ENCODE data around the gene ETFBKMT. TPM values are rescaled to one million over a fixed set of nuclear protein-coding genes. Genes with fewer than 3 reads are reported as not detected.

The ETFBKMT gene
- total and polyA plus RNA-seq, 2 of the 4 experiments (the other 2 are of a cell fraction), result 1.2 to 2.5 TPM

DNA sequence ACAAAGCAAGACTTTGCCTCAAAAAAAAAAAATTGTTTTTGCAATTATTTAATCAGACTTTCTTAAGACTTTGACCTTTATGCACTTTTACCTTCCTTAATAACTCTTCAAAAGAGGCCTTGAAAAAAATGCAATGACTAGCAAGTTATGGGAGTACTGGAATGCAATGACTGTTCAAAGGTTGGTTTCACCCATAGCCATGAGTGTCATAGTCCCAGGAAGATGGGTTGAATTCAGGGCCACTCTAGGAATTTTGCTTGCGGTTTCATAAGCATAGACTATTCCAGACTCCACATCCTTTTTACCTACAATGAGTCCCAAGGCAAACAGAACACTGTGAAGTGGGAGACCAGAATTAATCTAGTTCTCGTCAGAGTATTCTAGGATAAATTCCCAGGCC, 39.2 kb upstream of the ETFBKMT start:
- dilution Hi-C loops (cut with HindIII; ENCODE audit: low sequenced_read_pairs, unreplicated experiment) (no loop called here), in situ Hi-C loops (cut with MboI; ENCODE audit: low sequenced_read_pairs) (no loop called here), intact Hi-C loops (cut with micrococcal nuclease) (no loop called here)
- Histone ChIP-seq H3K9me3 (ENCODE audit: control insufficient read depth, insufficient read depth, low read length) (no peaks in the 10 kb centered on the region), H2AFZ (replicated peaks; ENCODE audit: low read length, poor library complexity) (no peak overlapping the region), H3K56ac (ENCODE audit: extremely low read depth, insufficient read depth, low read length) (no peak overlapping the region), H2BK20ac (ENCODE audit: low read depth, low read length) (no peak overlapping the region), H3K4ac (ENCODE audit: low read depth, low read length) (no peak overlapping the region), H3K14ac (replicated peaks; ENCODE audit: low read depth, low read length) (no peak overlapping the region), H3K27ac (ENCODE audit: insufficient read depth, low read length) (no peak overlapping the region), H3K9me1 (ENCODE audit: insufficient read depth, low read length) (no peaks in the 10 kb centered on the region), H3K4me3 (ENCODE audit: insufficient read depth, low read depth, low read length) (no peak overlapping the region), H3K36me3 (ENCODE audit: control insufficient read depth, insufficient read depth, low read length) (no peaks in the 10 kb centered on the region), H2AK9ac (replicated peaks; ENCODE audit: low read depth, low read length, poor library complexity) (no peak overlapping the region), H3K4me2 (ENCODE audit: low read depth, low read length) (no peak overlapping the region), H2BK15ac (ENCODE audit: low read depth, low read length) (no peak overlapping the region), H3K27me3 (ENCODE audit: control insufficient read depth, insufficient read depth, low read length) (no peaks in the 10 kb centered on the region), H4K5ac (ENCODE audit: low read depth, low read length) (no peak overlapping the region), H4K20me1 (ENCODE audit: insufficient read depth, low read length) (no peaks in the 10 kb centered on the region), H3K9ac (ENCODE audit: low read depth, low read length) (no peak overlapping the region), H2AK5ac (ENCODE audit: low read depth, low read length) (no peak overlapping the region), H4K91ac (ENCODE audit: insufficient read depth, low read depth, low read length) (no peak overlapping the region), H3K79me1 (ENCODE audit: low read depth in 1 of 2, low read length in 2 of 2) (no peaks in the 10 kb centered on the region), H3K4me1 (ENCODE audit: control insufficient read depth, insufficient read depth, low read length) (no peaks in the 10 kb centered on the region), H3K18ac (ENCODE audit: low read depth, low read length) (no peak overlapping the region), H4K8ac (ENCODE audit: low read depth in 2 of 2, low read length in 2 of 2) (no peak overlapping the region), H3K23ac (ENCODE audit: low read depth, low read length) (no peak overlapping the region), H2BK120ac (ENCODE audit: low read depth, low read length) (no peak overlapping the region), H2BK5ac (ENCODE audit: low read depth, low read length, poor library complexity, severe bottlenecking) (no peak overlapping the region)
- DNase-seq (peak; percentile 8), ATAC-seq (ENCODE audit: low read depth) (no peak)
- WGBS, 2 experiments (ENCODE audit: extremely low coverage in 2 of 2, insufficient read length in 1 of 2), result no CpG with 5 or more reads among the region's 2 CpGs
- ChIA-PET CTCF (no interaction called here), POLR2A (ENCODE audit: unreplicated experiment) (no interaction called here)
- TF ChIP-seq RAD21 (IDR thresholded peaks at IDR 0.05; ENCODE audit: low read length) (no peak), SMC3 (IDR thresholded peaks at IDR 0.05; ENCODE audit: low read depth, low read length) (no peak), BHLHE40 (IDR thresholded peaks at IDR 0.05; ENCODE audit: low read depth, low read length) (no peak), CHD1 (IDR thresholded peaks at IDR 0.05; ENCODE audit: low read depth, low read length) (no peak), CEBPB (IDR thresholded peaks at IDR 0.05; ENCODE audit: low read depth, low read length) (no peak), MXI1 (IDR thresholded peaks at IDR 0.05; ENCODE audit: borderline replicate concordance, low read depth, low read length) (no peak), NFE2L2 (IDR thresholded peaks at IDR 0.05; ENCODE audit: low read depth, low read length) (no peak), FOS (IDR thresholded peaks at IDR 0.05; ENCODE audit: low read depth, low read length) (no peak), RCOR1 (IDR thresholded peaks at IDR 0.05; ENCODE audit: insufficient replicate concordance, low read length) (no peak), POLR2A (IDR thresholded peaks at IDR 0.05; ENCODE audit: low read depth, low read length) (no peak), MAZ (IDR thresholded peaks at IDR 0.05; ENCODE audit: borderline replicate concordance, low read depth, low read length) (no peak), RFX5 (IDR thresholded peaks at IDR 0.05; ENCODE audit: low read depth, low read length) (no peak), MAFK (IDR thresholded peaks at IDR 0.05; ENCODE audit: low read depth, low read length) (no peak)
- TF ChIP-seq, protein P1, sequence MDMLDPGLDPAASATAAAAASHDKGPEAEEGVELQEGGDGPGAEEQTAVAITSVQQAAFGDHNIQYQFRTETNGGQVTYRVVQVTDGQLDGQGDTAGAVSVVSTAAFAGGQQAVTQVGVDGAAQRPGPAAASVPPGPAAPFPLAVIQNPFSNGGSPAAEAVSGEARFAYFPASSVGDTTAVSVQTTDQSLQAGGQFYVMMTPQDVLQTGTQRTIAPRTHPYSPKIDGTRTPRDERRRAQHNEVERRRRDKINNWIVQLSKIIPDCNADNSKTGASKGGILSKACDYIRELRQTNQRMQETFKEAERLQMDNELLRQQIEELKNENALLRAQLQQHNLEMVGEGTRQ (IDR thresholded peaks at IDR 0.05; ENCODE audit: low read depth, low read length), result no peak
- TF ChIP-seq, protein P2, sequence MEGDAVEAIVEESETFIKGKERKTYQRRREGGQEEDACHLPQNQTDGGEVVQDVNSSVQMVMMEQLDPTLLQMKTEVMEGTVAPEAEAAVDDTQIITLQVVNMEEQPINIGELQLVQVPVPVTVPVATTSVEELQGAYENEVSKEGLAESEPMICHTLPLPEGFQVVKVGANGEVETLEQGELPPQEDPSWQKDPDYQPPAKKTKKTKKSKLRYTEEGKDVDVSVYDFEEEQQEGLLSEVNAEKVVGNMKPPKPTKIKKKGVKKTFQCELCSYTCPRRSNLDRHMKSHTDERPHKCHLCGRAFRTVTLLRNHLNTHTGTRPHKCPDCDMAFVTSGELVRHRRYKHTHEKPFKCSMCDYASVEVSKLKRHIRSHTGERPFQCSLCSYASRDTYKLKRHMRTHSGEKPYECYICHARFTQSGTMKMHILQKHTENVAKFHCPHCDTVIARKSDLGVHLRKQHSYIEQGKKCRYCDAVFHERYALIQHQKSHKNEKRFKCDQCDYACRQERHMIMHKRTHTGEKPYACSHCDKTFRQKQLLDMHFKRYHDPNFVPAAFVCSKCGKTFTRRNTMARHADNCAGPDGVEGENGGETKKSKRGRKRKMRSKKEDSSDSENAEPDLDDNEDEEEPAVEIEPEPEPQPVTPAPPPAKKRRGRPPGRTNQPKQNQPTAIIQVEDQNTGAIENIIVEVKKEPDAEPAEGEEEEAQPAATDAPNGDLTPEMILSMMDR (conservative IDR thresholded peaks at IDR 0.05; ENCODE audit: low read depth, low read length), result no peak
- no TSS peak for BruUV-seq (replicated peaks)
